Glutamatergic neuron (in vitro differentiated cells): ENCODE results near the gene PANK4. TPM values are rescaled to one million over a fixed set of nuclear protein-coding genes. Genes with fewer than 3 reads are reported as not detected.

Source experiments
- DNase-seq: peaks from one replicate; pipeline ENCODE4 v3.0.0; 2022
- H3K27ac Mint-ChIP-seq: one replicate; pipeline ENCODE4 v1.8.0; 2020; ENCODE audit warnings: mild to moderate bottlenecking, mixed read lengths, inconsistent platforms; ENCODE audit not compliant: unreplicated experiment
- H3K27me3 Mint-ChIP-seq: one replicate; pipeline ENCODE4 v1.8.0; 2020; ENCODE audit warnings: mild to moderate bottlenecking, moderate library complexity, mixed read lengths, inconsistent platforms; ENCODE audit not compliant: unreplicated experiment
- H3K36me3 Mint-ChIP-seq: one replicate; pipeline ENCODE4 v1.8.0; 2020; ENCODE audit warnings: mild to moderate bottlenecking, mixed read lengths, inconsistent platforms; ENCODE audit not compliant: unreplicated experiment
- H3K4me1 Mint-ChIP-seq: one replicate; pipeline ENCODE4 v1.8.0; 2020; ENCODE audit warnings: mild to moderate bottlenecking, low read depth, mixed read lengths, inconsistent platforms; ENCODE audit not compliant: unreplicated experiment
- H3K4me3 Mint-ChIP-seq: one replicate; pipeline ENCODE4 v1.8.0; 2020; ENCODE audit warnings: mild to moderate bottlenecking, mixed read lengths, inconsistent platforms; ENCODE audit not compliant: unreplicated experiment
- H3K9me3 Mint-ChIP-seq: one replicate; pipeline ENCODE4 v1.8.0; 2020; ENCODE audit warnings: mild to moderate bottlenecking, moderate library complexity, mixed read lengths, inconsistent platforms; ENCODE audit not compliant: unreplicated experiment
- CTCF ChIP-seq: fragments of 200-600 bp; sonication (generic); IDR thresholded peaks from one replicate; pipeline ENCODE4 v1.5.0; 2021; ENCODE audit not compliant: partially characterized antibody, unreplicated experiment
- total RNA-seq: library from RNA; stranded (reverse); fragmentation: NEBNext Ultra II Directional; extraction: Animal tissue kit (Norgen Biotek cat#: 25700); gene quantifications from one replicate; pipeline ENCODE4 v1.2.1, GENCODE V29; 2021; ENCODE audit not compliant: unreplicated experiment

Gene PANK4
- total RNA-seq, 1 donor from 2014 or later: 58.5 TPM

- Mint-ChIP-seq H3K27ac (no peak overlapping the region), H3K4me3 (no peak overlapping the region), H3K27me3 (peaks cover 6% of the 10 kb centered on the region), H3K9me3 (peaks cover 7% of the 10 kb centered on the region), H3K4me1 (peaks cover 24% of the 10 kb centered on the region), H3K36me3 (no peaks in the 10 kb centered on the region)
- no peak for DNase-seq
- no peak for TF ChIP-seq CTCF
Observed at GRCh38 chr1:2523191-2523890, 3.1 kb downstream of the PANK4 start.

- TF ChIP-seq CTCF: no peak
- Mint-ChIP-seq H3K4me3 (peak overlapping the region; percentile 17), H3K4me1 (peaks cover 24% of the 10 kb centered on the region), H3K27me3 (peaks cover 6% of the 10 kb centered on the region), H3K36me3 (no peaks in the 10 kb centered on the region), H3K27ac (no peak overlapping the region), H3K9me3 (peaks cover 7% of the 10 kb centered on the region)
- no peak for DNase-seq
Observed at GRCh38 chr1:2522230-2522629, 4.2 kb downstream of the PANK4 start.

GRCh38 chr1:2520806-2521205 is 5.6 kb downstream of the PANK4 start:
- peaks cover 3% of the 10 kb centered on the region for H3K27me3 Mint-ChIP-seq
- H3K4me1 Mint-ChIP-seq: peaks cover 22% of the 10 kb centered on the region
- DNase-seq: no peak
- peaks cover 7% of the 10 kb centered on the region for H3K9me3 Mint-ChIP-seq
- H3K4me3 Mint-ChIP-seq: no peak overlapping the region
- TF ChIP-seq CTCF: no peak
- no peak overlapping the region for H3K27ac Mint-ChIP-seq
- H3K36me3 Mint-ChIP-seq: no peaks in the 10 kb centered on the region

GRCh38 chr1:2520206-2520605 is 6.2 kb downstream of the PANK4 start:
- TF ChIP-seq CTCF: no peak
- DNase-seq: no peak
- Mint-ChIP-seq H3K4me3 (no peak overlapping the region), H3K27me3 (peaks cover 4% of the 10 kb centered on the region), H3K36me3 (no peaks in the 10 kb centered on the region), H3K27ac (no peak overlapping the region), H3K9me3 (peaks cover 4% of the 10 kb centered on the region), H3K4me1 (peaks cover 21% of the 10 kb centered on the region)

GRCh38 chr1:2519729-2520128 is 6.7 kb downstream of the PANK4 start:
- peaks cover 4% of the 10 kb centered on the region for H3K27me3 Mint-ChIP-seq
- H3K36me3 Mint-ChIP-seq: no peaks in the 10 kb centered on the region
- peaks cover 3% of the 10 kb centered on the region for H3K9me3 Mint-ChIP-seq

More at GRCh38 chr1:2519729-2520128, 6.7 kb downstream of the PANK4 start:
- TF ChIP-seq CTCF: no peak
- DNase-seq: no peak
- Mint-ChIP-seq H3K4me1 (peaks cover 17% of the 10 kb centered on the region), H3K27ac (no peak overlapping the region), H3K4me3 (no peak overlapping the region)
